Activated gamma-delta T cell treated with anti-CD3 and anti-CD28 coated beads, Interleukin-2, amount 50 U/mL, for 16 hours (primary cell): ENCODE results near the gene PLXNA2.

Experiments used
- DNase-seq: peaks from one replicate; pipeline ENCODE4 v3.0.0-alpha.2; 2020; ENCODE audit warnings: low read depth

Gene PLXNA2

GRCh38 chr1:208142590-208143382 lies 101.4 kb downstream of the PLXNA2 start:
- no peak for DNase-seq

GRCh38 chr1:208141610-208142192 lies 102.5 kb downstream of the PLXNA2 start:
- DNase-seq: no peak

- DNase-seq: no peak
Observed at GRCh38 chr1:208139434-208140045, 104.6 kb downstream of the PLXNA2 start.

- DNase-seq: no peak
Observed at GRCh38 chr1:208137193-208137592, 107.0 kb downstream of the PLXNA2 start.

- no peak for DNase-seq
Observed at GRCh38 chr1:208136459-208137182, 107.6 kb downstream of the PLXNA2 start.

GRCh38 chr1:208135354-208135753 lies 108.8 kb downstream of the PLXNA2 start:
- no peak for DNase-seq

- no peak for DNase-seq
Observed at GRCh38 chr1:208134491-208134890, 109.7 kb downstream of the PLXNA2 start.

- no peak for DNase-seq
Observed at GRCh38 chr1:208133355-208133754, 110.8 kb downstream of the PLXNA2 start.

GRCh38 chr1:208132287-208132882 lies 111.8 kb downstream of the PLXNA2 start:
- DNase-seq: peak; percentile 3

- DNase-seq: no peak
Observed at GRCh38 chr1:208131621-208132286, 112.4 kb downstream of the PLXNA2 start.

- no peak for DNase-seq
Observed at GRCh38 chr1:208129487-208129886, 114.7 kb downstream of the PLXNA2 start.

GRCh38 chr1:208129060-208129459 lies 115.1 kb downstream of the PLXNA2 start:
- no peak for DNase-seq

GRCh38 chr1:208127792-208128529 lies 116.2 kb downstream of the PLXNA2 start:
- DNase-seq: no peak

GRCh38 chr1:208127284-208127683 lies 116.9 kb downstream of the PLXNA2 start:
- DNase-seq: no peak

GRCh38 chr1:208126108-208126507 lies 118.1 kb downstream of the PLXNA2 start:
- DNase-seq: no peak

GRCh38 chr1:208122612-208123358 lies 121.4 kb downstream of the PLXNA2 start:
- no peak for DNase-seq

GRCh38 chr1:208121813-208122364 lies 122.3 kb downstream of the PLXNA2 start:
- no peak for DNase-seq

GRCh38 chr1:208120431-208120790 lies 123.8 kb downstream of the PLXNA2 start:
- no peak for DNase-seq

- DNase-seq: no peak
Observed at GRCh38 chr1:208118841-208119606, 125.2 kb downstream of the PLXNA2 start.
